Omental fat pad (tissue), 4 donors: ENCODE data around the gene HS6ST2. TPM values are rescaled to one million over a fixed set of nuclear protein-coding genes. Genes with fewer than 3 reads are reported as not detected.
"Not testable (repeated sequence)": the region's sequence is repeated elsewhere in the genome, so short reads cannot be mapped to it uniquely, and the experiment has no call there.

Experiments
- ATAC-seq: fragments of 150-250 bp; one replicate; pipeline ENCODE4 v1.9.1; 2016; ENCODE audit warnings: mild to moderate bottlenecking, moderate library complexity; ENCODE audit not compliant: low FRiP score
- DNase-seq: peaks from one replicate; pipeline ENCODE4 v3.0.0-alpha.2; 2019; ENCODE audit warnings: low spot score
- CTCF ChIP-seq, 3 donors: fragments of 450-650 bp; IDR thresholded peaks; one replicate each; pipeline ENCODE4 v1.5.1; 2016 to 2017; ENCODE audit warnings: antibody characterized with exemption in 3 of 3, mild to moderate bottlenecking in 3 of 3, moderate library complexity in 2 of 3
- total RNA-seq, 4 donors: library from RNA; depleted of rRNA; stranded (reverse); fragments of >200 nt; gene quantifications; one replicate each; pipeline ENCODE4 v1.1.0, GENCODE V29; 2016

The HS6ST2 gene
- total RNA-seq, 4 donors from 2014 or later, result 0.13 to 1.1 (median 0.46) TPM; not detected in 1

- ATAC-seq (no peak), DNase-seq (no peak)
- no peak for TF ChIP-seq CTCF (IDR thresholded peaks at IDR 0.05)
These were observed 25.7 kb upstream of the HS6ST2 start for GRCh38 chrX:132984058-132984650.

- ATAC-seq (no peak), DNase-seq (no peak)
- no peak for TF ChIP-seq CTCF (IDR thresholded peaks at IDR 0.05)
These were observed 25.1 kb upstream of the HS6ST2 start for GRCh38 chrX:132983496-132983895.

GRCh38 chrX:132980035-132980434 is 21.6 kb upstream of the HS6ST2 start:
- not testable (repeated sequence) for ATAC-seq, DNase-seq

- ATAC-seq (no peak), DNase-seq (no peak)
- TF ChIP-seq CTCF (IDR thresholded peaks at IDR 0.05), result no peak
These were observed 10.0 kb upstream of the HS6ST2 start for GRCh38 chrX:132968296-132968949.

GRCh38 chrX:132967049-132967448 is 8.6 kb upstream of the HS6ST2 start:
- no peak for DNase-seq
- no peak for TF ChIP-seq CTCF (IDR thresholded peaks at IDR 0.05)
- ATAC-seq, result no peak

GRCh38 chrX:132965461-132965860 is 7.0 kb upstream of the HS6ST2 start:
- DNase-seq (no peak), ATAC-seq (no peak)
- TF ChIP-seq CTCF (IDR thresholded peaks at IDR 0.05), result no peak

GRCh38 chrX:132961511-132961910 is 3.1 kb upstream of the HS6ST2 start:
- no peak for DNase-seq
- no peak for TF ChIP-seq CTCF (IDR thresholded peaks at IDR 0.05)
- no peak for ATAC-seq
